ENCODE measurements around the gene ADGRG4.

GRCh38 chrX:136266828-136267227, 33.9 kb upstream of the ADGRG4 start:
- TF ChIP-seq CTCF (IDR thresholded peaks at IDR 0.05) (no peak), ZFX (IDR thresholded peaks at IDR 0.05; ENCODE audit: borderline replicate concordance) (no peak)

All from 22Rv1 (cell line).